HCT116 (cell line): Measurements from ENCODE around the gene CIT.

Source experiments
- CEBPB ChIP-seq: IDR thresholded peaks from 2 replicates; pipeline ENCODE4 v1.6.1; 2012; ENCODE audit warnings: low read depth
- EZH2phosphoT487 ChIP-seq: fragments of 200-600 bp; IDR thresholded peaks from 2 replicates; pipeline ENCODE4 v1.6.1; 2018; ENCODE audit warnings: antibody characterized with exemption, borderline replicate concordance
- JUND ChIP-seq: IDR thresholded peaks from 2 replicates; pipeline ENCODE4 v1.6.1; 2012
- POLR2A ChIP-seq: IDR thresholded peaks from 2 replicates; pipeline ENCODE4 v1.7.0; 2011; ENCODE audit warnings: borderline replicate concordance; ENCODE audit not compliant: insufficient read depth, insufficient read length; ENCODE audit errors: extremely low read depth
- RAD21 ChIP-seq: IDR thresholded peaks from 2 replicates; pipeline ENCODE4 v1.6.1; 2012; ENCODE audit warnings: low read depth, mild to moderate bottlenecking
- TCF7L2 ChIP-seq: IDR thresholded peaks from 2 replicates; pipeline ENCODE4 v1.7.0; 2011; ENCODE audit warnings: borderline replicate concordance, inconsistent platforms; ENCODE audit not compliant: insufficient read depth, insufficient read length; ENCODE audit errors: extremely low read depth
- ZFX ChIP-seq: fragments of 450-650 bp; IDR thresholded peaks from 2 replicates; pipeline ENCODE4 v1.6.1; 2017
- TF ChIP-seq, protein P1 (sequence below): IDR thresholded peaks from 2 replicates; pipeline ENCODE4 v1.6.1; 2012
- TF ChIP-seq, protein P2 (sequence below), 3 experiments: fragments of 200-600 bp in 1 of 3; sonication (generic) in 1 of 3; IDR thresholded peaks in 2 of 3; conservative IDR thresholded peaks in 1 of 3; 2 replicates each; pipeline ENCODE4 v1.5.1; 2012 to 2017; ENCODE audit warnings: low read depth in 2 of 3, low read length in 2 of 3, antibody characterized with exemption in 1 of 3, borderline replicate concordance in 1 of 3, control low read depth in 1 of 3, mild to moderate bottlenecking in 1 of 3, mixed read lengths in 1 of 3, mixed run types in 1 of 3, moderate library complexity in 1 of 3; ENCODE audit not compliant: insufficient read depth in 1 of 3
- TF ChIP-seq, protein P3 (sequence below): IDR thresholded peaks from 2 replicates; pipeline ENCODE4 v1.6.1; 2012

DNA sequence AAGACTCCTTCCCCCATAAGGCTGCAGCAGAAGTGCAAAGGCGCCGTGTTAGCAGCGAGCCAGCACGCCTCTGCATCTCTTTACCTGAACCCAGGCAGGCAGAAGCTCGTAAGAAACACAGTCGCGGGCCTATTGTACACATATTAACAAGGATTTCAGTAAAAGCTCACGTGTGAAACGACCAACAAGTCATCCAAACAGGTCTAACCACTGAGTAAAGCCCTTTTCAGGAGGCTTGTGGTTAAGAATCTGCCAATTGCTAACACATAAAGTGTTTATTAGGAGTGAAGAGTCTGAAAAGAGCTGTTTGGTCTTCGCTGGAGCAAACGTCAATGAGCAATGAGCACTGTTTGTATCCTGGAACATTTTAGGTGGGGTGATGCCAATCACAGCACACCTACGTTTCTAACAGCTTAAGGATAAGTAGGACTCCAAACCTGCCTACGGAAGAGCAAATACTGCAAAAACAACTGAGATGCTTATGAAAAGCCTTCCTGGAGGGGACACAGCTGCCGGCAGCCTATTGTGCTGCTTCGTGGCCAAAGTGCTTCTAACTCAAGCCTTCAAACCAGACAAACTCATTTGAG lies 166.1 kb downstream of the CIT start:
- TF ChIP-seq, protein P1, sequence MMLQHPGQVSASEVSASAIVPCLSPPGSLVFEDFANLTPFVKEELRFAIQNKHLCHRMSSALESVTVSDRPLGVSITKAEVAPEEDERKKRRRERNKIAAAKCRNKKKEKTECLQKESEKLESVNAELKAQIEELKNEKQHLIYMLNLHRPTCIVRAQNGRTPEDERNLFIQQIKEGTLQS, result no peak
- TF ChIP-seq, protein P2, sequence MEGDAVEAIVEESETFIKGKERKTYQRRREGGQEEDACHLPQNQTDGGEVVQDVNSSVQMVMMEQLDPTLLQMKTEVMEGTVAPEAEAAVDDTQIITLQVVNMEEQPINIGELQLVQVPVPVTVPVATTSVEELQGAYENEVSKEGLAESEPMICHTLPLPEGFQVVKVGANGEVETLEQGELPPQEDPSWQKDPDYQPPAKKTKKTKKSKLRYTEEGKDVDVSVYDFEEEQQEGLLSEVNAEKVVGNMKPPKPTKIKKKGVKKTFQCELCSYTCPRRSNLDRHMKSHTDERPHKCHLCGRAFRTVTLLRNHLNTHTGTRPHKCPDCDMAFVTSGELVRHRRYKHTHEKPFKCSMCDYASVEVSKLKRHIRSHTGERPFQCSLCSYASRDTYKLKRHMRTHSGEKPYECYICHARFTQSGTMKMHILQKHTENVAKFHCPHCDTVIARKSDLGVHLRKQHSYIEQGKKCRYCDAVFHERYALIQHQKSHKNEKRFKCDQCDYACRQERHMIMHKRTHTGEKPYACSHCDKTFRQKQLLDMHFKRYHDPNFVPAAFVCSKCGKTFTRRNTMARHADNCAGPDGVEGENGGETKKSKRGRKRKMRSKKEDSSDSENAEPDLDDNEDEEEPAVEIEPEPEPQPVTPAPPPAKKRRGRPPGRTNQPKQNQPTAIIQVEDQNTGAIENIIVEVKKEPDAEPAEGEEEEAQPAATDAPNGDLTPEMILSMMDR (IDR thresholded peaks at IDR 0.05 in 2 of 3, conservative IDR thresholded peaks at IDR 0.05 in 1 of 3; ENCODE audit: borderline replicate concordance in 1 of 3, insufficient read depth in 1 of 3, low read depth in 2 of 3, low read length in 2 of 3), result no peak
- no peak for TF ChIP-seq ZFX
- TF ChIP-seq EZH2phosphoT487, result no peak
- no peak for TF ChIP-seq CEBPB
- no peak for TF ChIP-seq TCF7L2
- no peak for TF ChIP-seq POLR2A
- TF ChIP-seq, protein P3, sequence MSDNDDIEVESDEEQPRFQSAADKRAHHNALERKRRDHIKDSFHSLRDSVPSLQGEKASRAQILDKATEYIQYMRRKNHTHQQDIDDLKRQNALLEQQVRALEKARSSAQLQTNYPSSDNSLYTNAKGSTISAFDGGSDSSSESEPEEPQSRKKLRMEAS, result no peak
- TF ChIP-seq JUND, result no peak
- TF ChIP-seq RAD21, result no peak
